Measurements from ENCODE around the gene OGG1. TPM values are rescaled to one million over a fixed set of nuclear protein-coding genes. Genes with fewer than 3 reads are reported as not detected.

OGG1 gene
- total and polyA plus RNA-seq, 9 of the 15 experiments (the other 6 are each of a cell fraction or from before 2014, with no cell fraction given), result 6.6 to 33.0 (median 24.4) TPM

- TF ChIP-seq CUX1 (CRISPR knock-in tag; IDR thresholded peaks at IDR 0.05) (no peak), PKNOX1 (IDR thresholded peaks at IDR 0.05) (no peak), CTCF (IDR thresholded peaks at IDR 0.05 in 2 of 3, conservative IDR thresholded peaks at IDR 0.05 in 1 of 3; ENCODE audit: insufficient read depth in 2 of 3, low read depth in 1 of 3, low read length in 3 of 3) (peak in 1 of 3 experiments; percentile 18; a peak in 1 of 6 replicates), TEAD2 (tag; IDR thresholded peaks at IDR 0.05) (no peak), MXI1 (IDR thresholded peaks at IDR 0.05; ENCODE audit: low read depth, low read length) (0 out of 2 replicates have a peak, but pooled peaks have one; percentile 48), ZNF3 (CRISPR knock-in tag; IDR thresholded peaks at IDR 0.05) (no peak), MAZ (CRISPR knock-in tag; conservative IDR thresholded peaks at IDR 0.05 in 1 of 2, IDR thresholded peaks at IDR 0.05 in 1 of 2) (peak; percentile 81 to 97), SIX5 (IDR thresholded peaks at IDR 0.05; ENCODE audit: borderline replicate concordance in 1 of 2, insufficient read depth in 1 of 2, low read depth in 1 of 2, low read length in 2 of 2) (peak; percentile 31 to 54; a peak in 2 of 4 replicates), ZNF780A (CRISPR knock-in tag; IDR thresholded peaks at IDR 0.05) (no peak), LEF1 (IDR thresholded peaks at IDR 0.05) (no peak), RBM25 (IDR thresholded peaks at IDR 0.05; ENCODE audit: low read depth, low read length, severe bottlenecking) (peak; percentile 69), NRF1 (conservative IDR thresholded peaks at IDR 0.05 in 1 of 2, IDR thresholded peaks at IDR 0.05 in 1 of 2) (peak; percentile 43 to 56), ZNF766 (CRISPR knock-in tag; conservative IDR thresholded peaks at IDR 0.05) (no peak; the same call in 1 of the 2 replicates), ZBTB8A (IDR thresholded peaks at IDR 0.05; ENCODE audit: partially characterized antibody) (no peak), ZNF146 (CRISPR knock-in tag; IDR thresholded peaks at IDR 0.05; ENCODE audit: unreplicated experiment) (no peak), ZNF75A (CRISPR knock-in tag; IDR thresholded peaks at IDR 0.05) (no peak; the same call in 1 of the 2 replicates), CREM (IDR thresholded peaks at IDR 0.05; ENCODE audit: low read depth) (peak; percentile 64), SMARCA4 (IDR thresholded peaks at IDR 0.05) (no peak), TCFL5 (CRISPR knock-in tag; conservative IDR thresholded peaks at IDR 0.05) (0 out of 2 replicates have a peak, but pooled peaks have one; percentile 47), KDM5B (IDR thresholded peaks at IDR 0.05; ENCODE audit: insufficient replicate concordance, low read depth, low read length) (peak; percentile 74)
These were observed 42.8 kb downstream of the OGG1 start, which contains the start of the genes ARPC4 and TADA3 (continued) for GRCh38 chr3:9792405-9793160.
